ENCODE data around the gene PALM.

The PALM gene

GRCh38 chr19:750640-751423 lies 42.1 kb downstream of the PALM start, which contains the start of gene MISP:
MISP (plus strand) TSS chr19:751112; CDS start chr19:756947, 5,835 bp downstream.
- no peak for DNase-seq (ENCODE audit: low read depth in 2 of 2, low spot score in 1 of 2)

GRCh38 chr19:751501-752341 lies 43.0 kb downstream of the PALM start:
- no peak for DNase-seq (ENCODE audit: low read depth in 2 of 2, low spot score in 1 of 2)

DNA sequence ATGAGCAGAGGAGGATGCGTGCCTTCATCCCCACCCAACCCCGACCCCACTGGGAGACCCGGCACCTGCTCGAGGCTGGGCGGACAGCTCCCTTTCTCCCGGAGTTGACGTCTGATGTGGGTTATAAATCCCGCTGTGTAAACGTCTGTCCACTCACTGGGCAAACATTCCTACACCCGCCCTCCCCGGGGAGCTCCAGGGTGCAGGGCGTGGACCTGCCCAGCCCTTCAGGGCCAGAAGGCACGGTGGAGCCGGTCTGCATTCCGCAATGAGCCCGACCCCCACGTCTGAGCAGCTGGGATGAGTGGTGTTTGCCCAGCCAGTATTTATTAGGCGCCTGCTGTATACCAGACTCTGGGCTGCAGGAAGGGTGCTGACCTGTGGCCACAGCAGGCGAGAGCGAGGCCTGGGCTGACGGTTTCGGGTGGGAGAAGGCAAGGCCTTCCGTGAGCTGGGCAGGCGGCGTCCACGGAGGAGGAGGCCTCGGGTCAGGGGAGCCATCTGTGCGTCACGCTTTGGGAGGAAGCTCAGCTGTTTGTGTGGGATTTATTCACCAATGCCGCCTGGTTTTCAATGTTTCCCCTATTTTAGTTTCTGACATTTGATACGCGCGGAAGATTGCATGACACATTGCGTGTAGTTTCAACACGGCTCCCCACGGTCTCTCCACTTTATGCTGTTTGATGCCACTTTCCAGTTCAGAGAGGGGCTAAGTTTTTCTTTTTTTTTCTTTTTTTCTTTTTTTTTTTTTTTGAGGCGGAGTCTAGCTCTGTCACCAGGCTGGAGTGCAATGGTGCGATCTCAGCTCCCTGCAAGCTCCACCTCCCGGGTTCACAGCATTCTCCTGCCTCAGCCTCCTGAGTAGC lies 44.1 kb downstream of the PALM start:
- DNase-seq (ENCODE audit: low read depth in 2 of 2, low spot score in 1 of 2), result no peak

- DNase-seq (ENCODE audit: low read depth in 2 of 2, low spot score in 1 of 2), result no peak
Observed at GRCh38 chr19:754530-754929, 45.8 kb downstream of the PALM start.

- no peak for DNase-seq (ENCODE audit: low read depth in 2 of 2, low spot score in 1 of 2)
Observed at GRCh38 chr19:755063-755462, 46.3 kb downstream of the PALM start.

- DNase-seq (ENCODE audit: low read depth in 2 of 2, low spot score in 1 of 2), result no peak
Observed at GRCh38 chr19:756236-756635, 47.5 kb downstream of the PALM start.

- DNase-seq (ENCODE audit: low read depth in 2 of 2, low spot score in 1 of 2), result no peak
Observed at GRCh38 chr19:756821-757688, 48.3 kb downstream of the PALM start.

- DNase-seq (ENCODE audit: low read depth in 2 of 2, low spot score in 1 of 2), result no peak
Observed at GRCh38 chr19:757811-758668, 49.3 kb downstream of the PALM start.

GRCh38 chr19:763181-763580 lies 54.4 kb downstream of the PALM start:
- no peak for DNase-seq (ENCODE audit: low read depth in 2 of 2, low spot score in 1 of 2)

- no peak for DNase-seq (ENCODE audit: low read depth in 2 of 2, low spot score in 1 of 2)
Observed at GRCh38 chr19:763869-764268, 55.1 kb downstream of the PALM start.

DNA sequence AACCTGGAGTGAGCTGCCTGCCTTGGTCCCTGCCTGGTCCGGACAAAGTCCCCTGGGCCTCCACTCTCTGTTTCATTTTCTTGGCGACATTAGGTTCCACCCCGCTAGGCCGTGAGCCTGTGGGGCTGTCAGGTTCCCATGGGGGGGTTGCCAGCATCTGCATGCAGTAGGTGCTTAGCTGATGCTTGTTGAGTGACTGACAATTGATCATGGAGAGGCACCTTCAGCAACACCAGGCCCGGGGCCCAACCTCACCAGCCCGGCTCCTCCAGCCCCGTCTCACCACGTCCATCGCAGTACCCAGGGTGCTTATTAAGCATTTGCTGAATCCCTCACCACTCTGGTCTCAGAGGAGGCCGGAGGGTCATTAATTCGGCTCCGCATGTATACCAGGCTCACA lies 55.6 kb downstream of the PALM start:
- DNase-seq (ENCODE audit: low read depth in 2 of 2, low spot score in 1 of 2), result no peak

GRCh38 chr19:765179-765738 lies 56.5 kb downstream of the PALM start:
- DNase-seq (ENCODE audit: low read depth in 2 of 2, low spot score in 1 of 2), result no peak

- DNase-seq (ENCODE audit: low read depth in 2 of 2, low spot score in 1 of 2), result no peak
Observed at GRCh38 chr19:768424-768823, 59.7 kb downstream of the PALM start.

GRCh38 chr19:769616-770015 lies 60.9 kb downstream of the PALM start:
- DNase-seq (ENCODE audit: low read depth in 2 of 2, low spot score in 1 of 2), result no peak

GRCh38 chr19:771332-771785 lies 62.6 kb downstream of the PALM start:
- DNase-seq (ENCODE audit: low read depth in 2 of 2, low spot score in 1 of 2), result no peak

- no peak for DNase-seq (ENCODE audit: low read depth in 2 of 2, low spot score in 1 of 2)
Observed at GRCh38 chr19:772063-772462, 63.3 kb downstream of the PALM start.

GRCh38 chr19:772730-773436 lies 64.1 kb downstream of the PALM start:
- DNase-seq (ENCODE audit: low read depth in 2 of 2, low spot score in 1 of 2), result no peak

- DNase-seq (ENCODE audit: low read depth in 2 of 2, low spot score in 1 of 2), result no peak
Observed at GRCh38 chr19:776549-776948, 67.8 kb downstream of the PALM start.

Data from stimulated activated CD8-positive, alpha-beta memory T cell treated with anti-CD3 and anti-CD28 coated beads, Interleukin-4, amount 100 ng/mL, for 1 hour (primary cell).